Hepatocyte (in vitro differentiated cells): Measurements from ENCODE around the gene BCAS1. TPM values are rescaled to one million over a fixed set of nuclear protein-coding genes. Genes with fewer than 3 reads are reported as not detected.

Experiments
- DNase-seq: peaks from one replicate; pipeline ENCODE4 v3.0.0-alpha.2; 2016; ENCODE audit warnings: low spot score
- H2AFZ ChIP-seq: fragments of 200-600 bp; sonication (generic); 2 replicates; pipeline ENCODE4 v1.6.0; 2016; ENCODE audit warnings: antibody characterized with exemption, mild to moderate bottlenecking
- H3K27ac ChIP-seq: fragments of 200-600 bp; sonication (generic); 2 replicates; pipeline ENCODE4 v1.5.1; 2016; ENCODE audit warnings: mild to moderate bottlenecking
- H3K27me3 ChIP-seq: fragments of 200-600 bp; sonication (generic); 2 replicates; pipeline ENCODE4 v1.6.1; 2016
- H3K36me3 ChIP-seq: fragments of 200-600 bp; sonication (generic); replicated peaks from 2 replicates; pipeline ENCODE4 v1.5.1; 2016; ENCODE audit warnings: low read depth; ENCODE audit not compliant: insufficient read depth
- H3K4me1 ChIP-seq: fragments of 200-600 bp; sonication (generic); 2 replicates; pipeline ENCODE4 v1.5.1; 2016; ENCODE audit warnings: mild to moderate bottlenecking, moderate library complexity; ENCODE audit not compliant: insufficient read depth
- H3K4me2 ChIP-seq: fragments of 200-600 bp; sonication (generic); 2 replicates; pipeline ENCODE4 v1.6.0; 2016
- H3K4me3 ChIP-seq: fragments of 200-600 bp; sonication (generic); 2 replicates; pipeline ENCODE4 v1.5.1; 2016; ENCODE audit warnings: mild to moderate bottlenecking
- H3K79me2 ChIP-seq: fragments of 200-600 bp; sonication (generic); 2 replicates; pipeline ENCODE4 v1.6.0; 2017; ENCODE audit warnings: mild to moderate bottlenecking
- H3K9me2 ChIP-seq: fragments of 200-600 bp; sonication (generic); replicated peaks from 2 replicates; pipeline ENCODE4 v1.6.0; 2017; ENCODE audit warnings: mild to moderate bottlenecking; ENCODE audit not compliant: insufficient read depth
- H3K9me3 ChIP-seq: fragments of 200-600 bp; sonication (generic); 2 replicates; pipeline ENCODE4 v1.5.1; 2016; ENCODE audit warnings: low read depth, mild to moderate bottlenecking
- H4K20me1 ChIP-seq: fragments of 200-600 bp; sonication (generic); 2 replicates; pipeline ENCODE4 v1.6.0; 2016; ENCODE audit warnings: mild to moderate bottlenecking; ENCODE audit not compliant: insufficient read depth, poor library complexity, severe bottlenecking
- CTCF ChIP-seq: fragments of 200-600 bp; sonication (generic); IDR thresholded peaks from 2 replicates; pipeline ENCODE4 v1.5.1; 2016; ENCODE audit warnings: antibody characterized with exemption, mild to moderate bottlenecking; ENCODE audit not compliant: poor library complexity
- EZH2 ChIP-seq: fragments of 200-600 bp; sonication (generic); IDR thresholded peaks from 2 replicates; pipeline ENCODE4 v1.6.1; 2016; ENCODE audit warnings: antibody characterized with exemption, mild to moderate bottlenecking, borderline replicate concordance
- EZH2phosphoT487 ChIP-seq: fragments of 200-600 bp; sonication (generic); IDR thresholded peaks from one replicate; pipeline ENCODE4 v1.6.1; 2018; ENCODE audit warnings: antibody characterized with exemption, mild to moderate bottlenecking, low read depth, moderate library complexity; ENCODE audit not compliant: unreplicated experiment, severe bottlenecking
- WGBS: methylation state at CpG from one replicate; pipeline ENCODE4 v1.1.6; 2016; ENCODE audit warnings: low lambda C conversion rate; ENCODE audit errors: missing lambda C conversion rate; 5-methylcytosine and 5-hydroxymethylcytosine counted together
- polyA plus RNA-seq: library from polyadenylated mRNA; unstranded; fragments of >200 nt; fragmentation: Nextera tagmentation; extraction: Ambion mirVana; gene quantifications from 2 replicates; pipeline ENCODE4 v1.2.1, GENCODE V29; 2016
- total RNA-seq: library from RNA; depleted of rRNA; stranded (reverse); fragments of >200 nt; gene quantifications from 2 replicates; pipeline ENCODE4 v1.2.3, GENCODE V29; 2014

BCAS1 gene
- total and polyA plus RNA-seq, 2 experiments from 2014 or later: 4.9 to 9.8 TPM

GRCh38 chr20:53931597-53931996 lies 138.8 kb downstream of the BCAS1 start:
- no peaks in the 10 kb centered on the region for H3K79me2 ChIP-seq
- no peaks in the 10 kb centered on the region for H4K20me1 ChIP-seq
- no peaks in the 10 kb centered on the region for H3K9me3 ChIP-seq
- H3K27ac ChIP-seq: no peak overlapping the region
- H2AFZ ChIP-seq: no peak overlapping the region
- H3K4me3 ChIP-seq: no peak overlapping the region
- H3K27me3 ChIP-seq: no peaks in the 10 kb centered on the region
- H3K9me2 ChIP-seq: no peaks in the 10 kb centered on the region
- no peak overlapping the region for H3K4me2 ChIP-seq
- TF ChIP-seq CTCF: no peak
- TF ChIP-seq EZH2phosphoT487: no peak
- no peak for TF ChIP-seq EZH2
- H3K4me1 ChIP-seq: peaks cover 8% of the 10 kb centered on the region
- no peak for DNase-seq
- WGBS: 63% methylated on average over 1 of the region's 1 CpG
- H3K36me3 ChIP-seq: no peaks in the 10 kb centered on the region

GRCh38 chr20:53930651-53931504 lies 139.5 kb downstream of the BCAS1 start:
- no peak overlapping the region for H2AFZ ChIP-seq
- H3K4me3 ChIP-seq: no peak overlapping the region
- no peak for DNase-seq
- H3K36me3 ChIP-seq: no peaks in the 10 kb centered on the region
- H4K20me1 ChIP-seq: no peaks in the 10 kb centered on the region
- peaks cover 12% of the 10 kb centered on the region for H3K4me1 ChIP-seq
- no peak for TF ChIP-seq EZH2
- TF ChIP-seq CTCF: no peak
- H3K27ac ChIP-seq: no peak overlapping the region
- H3K4me2 ChIP-seq: no peak overlapping the region
- H3K9me2 ChIP-seq: no peaks in the 10 kb centered on the region
- WGBS: 77% methylated on average over 3 of the region's 3 CpGs
- no peaks in the 10 kb centered on the region for H3K9me3 ChIP-seq
- no peaks in the 10 kb centered on the region for H3K79me2 ChIP-seq
- no peaks in the 10 kb centered on the region for H3K27me3 ChIP-seq

GRCh38 chr20:53929974-53930650 lies 140.3 kb downstream of the BCAS1 start:
- Histone ChIP-seq H3K36me3 (no peaks in the 10 kb centered on the region), H2AFZ (no peak overlapping the region), H3K27me3 (no peaks in the 10 kb centered on the region), H3K9me2 (no peaks in the 10 kb centered on the region), H3K4me2 (no peak overlapping the region), H3K9me3 (no peaks in the 10 kb centered on the region), H3K4me3 (no peak overlapping the region), H3K4me1 (peaks cover 12% of the 10 kb centered on the region), H3K79me2 (no peaks in the 10 kb centered on the region), H4K20me1 (no peaks in the 10 kb centered on the region), H3K27ac (no peak overlapping the region)
- no peak for DNase-seq
- 82% methylated on average over 6 of the region's 6 CpGs for WGBS
- TF ChIP-seq EZH2phosphoT487: no peak
- TF ChIP-seq CTCF: no peak
- TF ChIP-seq EZH2: no peak
